LNCaP clone FGC (cell line): ENCODE data around the gene PRKCH.

Experiments used
- DNase-seq: peaks from one replicate; pipeline ENCODE4 v3.0.0-alpha.2; 2011; ENCODE audit warnings: low read depth
- H3K4me3 ChIP-seq: 2 replicates; pipeline ENCODE4 v1.5.1; 2011; ENCODE audit warnings: mild to moderate bottlenecking, low read depth, low read length, control low read depth
- TF ChIP-seq, protein P1 (sequence below): IDR thresholded peaks from 2 replicates; pipeline ENCODE4 v1.5.1; 2012; ENCODE audit warnings: mild to moderate bottlenecking; ENCODE audit not compliant: control insufficient read depth, insufficient read depth; ENCODE audit errors: extremely low read depth

The PRKCH gene

DNA sequence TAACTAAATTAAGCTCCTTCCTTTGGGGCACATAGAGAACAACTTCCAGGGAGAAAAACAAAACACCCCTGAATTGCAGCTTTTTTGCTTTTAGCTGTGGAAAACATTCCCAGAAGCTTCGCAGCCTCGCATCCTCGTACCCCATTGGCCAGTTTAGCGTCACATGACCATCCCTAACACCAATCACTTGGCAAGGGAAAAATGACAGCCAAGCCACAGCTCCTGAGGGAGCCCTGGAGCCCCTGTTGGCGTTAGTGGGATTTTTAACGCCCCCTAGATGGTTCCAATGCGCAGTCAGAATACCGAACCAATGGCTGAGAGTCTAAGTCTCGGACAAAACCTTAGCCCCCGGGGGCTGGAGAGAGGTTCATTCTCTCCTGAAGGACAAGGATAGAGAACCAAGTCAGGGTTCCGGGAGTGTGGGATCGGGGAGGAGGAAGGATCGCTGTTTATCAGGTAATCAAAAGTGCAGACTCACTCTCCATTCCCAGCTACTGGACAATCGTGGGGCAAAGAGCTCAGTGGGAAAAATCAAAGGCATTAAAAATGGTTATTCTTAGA is 238.3 kb downstream of the PRKCH start:
- TF ChIP-seq, protein P1, sequence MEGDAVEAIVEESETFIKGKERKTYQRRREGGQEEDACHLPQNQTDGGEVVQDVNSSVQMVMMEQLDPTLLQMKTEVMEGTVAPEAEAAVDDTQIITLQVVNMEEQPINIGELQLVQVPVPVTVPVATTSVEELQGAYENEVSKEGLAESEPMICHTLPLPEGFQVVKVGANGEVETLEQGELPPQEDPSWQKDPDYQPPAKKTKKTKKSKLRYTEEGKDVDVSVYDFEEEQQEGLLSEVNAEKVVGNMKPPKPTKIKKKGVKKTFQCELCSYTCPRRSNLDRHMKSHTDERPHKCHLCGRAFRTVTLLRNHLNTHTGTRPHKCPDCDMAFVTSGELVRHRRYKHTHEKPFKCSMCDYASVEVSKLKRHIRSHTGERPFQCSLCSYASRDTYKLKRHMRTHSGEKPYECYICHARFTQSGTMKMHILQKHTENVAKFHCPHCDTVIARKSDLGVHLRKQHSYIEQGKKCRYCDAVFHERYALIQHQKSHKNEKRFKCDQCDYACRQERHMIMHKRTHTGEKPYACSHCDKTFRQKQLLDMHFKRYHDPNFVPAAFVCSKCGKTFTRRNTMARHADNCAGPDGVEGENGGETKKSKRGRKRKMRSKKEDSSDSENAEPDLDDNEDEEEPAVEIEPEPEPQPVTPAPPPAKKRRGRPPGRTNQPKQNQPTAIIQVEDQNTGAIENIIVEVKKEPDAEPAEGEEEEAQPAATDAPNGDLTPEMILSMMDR, result no peak
- H3K4me3 ChIP-seq, result no peak overlapping the region
- DNase-seq, result no peak

DNA sequence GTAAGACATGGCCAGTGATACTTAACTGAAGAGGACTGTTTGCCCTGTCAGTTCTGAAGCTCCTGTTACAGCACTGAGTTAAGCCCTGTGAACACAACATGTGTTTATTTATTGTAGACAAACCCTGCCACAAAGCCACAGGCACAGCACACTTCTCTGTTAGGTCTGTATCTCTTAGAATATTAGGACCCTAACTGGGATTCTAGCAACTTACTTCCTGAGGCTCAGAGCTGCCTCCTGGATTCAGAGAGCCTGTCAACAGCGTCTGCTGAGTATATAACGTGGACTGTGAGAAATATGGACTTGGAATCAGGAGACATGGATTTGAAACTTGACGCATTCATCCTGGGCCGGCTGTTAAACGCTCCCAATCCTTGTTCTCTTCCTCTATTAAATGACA is 238.9 kb downstream of the PRKCH start:
- no peak overlapping the region for H3K4me3 ChIP-seq
- DNase-seq, result no peak
- TF ChIP-seq, protein P1, result no peak

DNA sequence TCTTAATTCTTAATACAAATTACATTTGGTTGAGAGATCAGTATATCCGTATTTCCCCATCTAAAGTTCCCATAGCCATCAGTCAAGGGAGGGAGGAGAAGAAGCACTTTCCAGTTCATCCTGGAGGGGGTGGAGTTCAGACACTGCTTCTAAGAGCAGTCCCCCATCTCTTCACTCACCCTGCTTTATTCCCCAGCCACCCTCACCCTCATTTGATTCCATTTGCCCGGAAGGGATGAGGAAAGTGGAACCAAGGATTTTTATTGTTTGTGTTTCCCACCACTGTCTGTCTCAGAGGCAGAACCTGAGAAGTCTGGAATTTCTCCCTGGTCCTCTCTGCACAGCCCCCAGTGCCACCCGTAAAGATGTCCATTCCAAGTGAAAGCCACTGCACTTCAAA is 239.7 kb downstream of the PRKCH start:
- no peak overlapping the region for H3K4me3 ChIP-seq
- TF ChIP-seq, protein P1, result no peak
- no peak for DNase-seq

DNA sequence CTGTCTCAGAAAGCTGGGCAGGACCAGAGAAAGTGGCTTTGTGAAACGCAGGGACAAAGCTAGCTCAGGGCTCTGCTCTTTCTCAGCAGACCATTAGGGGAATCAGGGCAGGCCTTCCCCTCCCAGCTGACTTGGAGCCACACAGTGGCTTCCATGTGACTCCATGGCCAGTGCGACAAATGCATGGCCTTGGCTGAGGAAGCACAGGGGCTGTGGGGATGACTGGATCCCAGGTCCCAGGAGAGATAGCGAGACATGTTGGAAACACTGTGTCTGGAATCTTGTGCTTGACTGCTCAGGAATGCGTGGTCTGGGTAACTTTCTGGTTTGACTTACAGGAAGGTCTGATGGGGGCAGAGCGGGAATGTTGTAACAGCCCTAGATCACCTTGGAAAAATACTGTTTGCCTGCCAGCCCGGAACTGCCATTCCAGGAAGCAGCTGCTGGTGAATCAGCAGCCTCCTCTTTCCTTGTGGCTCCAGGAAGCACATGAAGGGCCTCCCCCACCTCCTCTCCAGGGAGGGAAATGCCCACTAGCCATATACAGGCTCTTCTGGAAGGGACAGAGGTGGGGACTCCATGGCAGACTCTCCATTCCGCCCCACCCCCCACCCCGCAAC is 240.4 kb downstream of the PRKCH start:
- DNase-seq, result no peak
- TF ChIP-seq, protein P1, result no peak
- no peak overlapping the region for H3K4me3 ChIP-seq

DNA sequence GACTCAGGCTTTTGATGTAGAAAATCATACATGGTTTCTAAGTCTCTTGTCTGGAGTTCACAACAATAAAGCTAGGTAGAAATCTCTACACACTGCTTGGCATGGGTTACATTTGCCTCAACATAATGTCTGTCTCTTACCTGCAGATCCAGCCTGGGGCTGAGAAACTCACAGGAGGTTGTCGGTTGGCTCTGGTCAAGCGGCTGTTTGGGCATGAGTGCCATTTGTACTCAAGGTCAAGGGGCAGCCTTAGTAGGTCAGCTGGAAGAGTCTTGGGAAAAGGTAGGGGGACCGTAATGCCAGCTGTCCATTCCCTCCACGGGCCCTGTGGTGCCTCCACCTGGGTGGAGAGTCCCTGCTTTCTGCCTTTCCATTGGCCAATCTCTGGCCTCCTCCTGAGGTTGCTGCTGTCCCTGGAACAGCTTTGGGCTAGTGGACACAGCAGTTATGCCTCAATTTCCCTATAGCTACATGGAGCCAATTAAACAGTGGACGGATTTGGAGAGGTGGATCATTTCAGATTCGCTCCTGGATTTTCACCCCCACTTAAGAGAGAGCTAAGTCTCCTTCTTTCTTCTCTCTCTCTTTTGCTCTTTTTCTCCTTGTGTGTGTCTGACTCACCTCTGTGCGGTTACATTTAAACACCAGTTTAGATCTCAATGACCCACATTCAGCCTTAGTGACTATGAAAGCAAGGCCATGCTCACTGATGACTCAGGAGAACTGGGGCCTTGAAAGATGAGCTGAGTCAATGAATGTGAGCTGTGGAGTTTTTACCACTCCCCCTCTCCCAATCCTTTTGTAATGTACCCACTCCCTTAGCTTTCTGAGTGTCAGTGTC is 241.2 kb downstream of the PRKCH start:
- no peak overlapping the region for H3K4me3 ChIP-seq
- no peak for DNase-seq
- TF ChIP-seq, protein P1, result no peak

DNA sequence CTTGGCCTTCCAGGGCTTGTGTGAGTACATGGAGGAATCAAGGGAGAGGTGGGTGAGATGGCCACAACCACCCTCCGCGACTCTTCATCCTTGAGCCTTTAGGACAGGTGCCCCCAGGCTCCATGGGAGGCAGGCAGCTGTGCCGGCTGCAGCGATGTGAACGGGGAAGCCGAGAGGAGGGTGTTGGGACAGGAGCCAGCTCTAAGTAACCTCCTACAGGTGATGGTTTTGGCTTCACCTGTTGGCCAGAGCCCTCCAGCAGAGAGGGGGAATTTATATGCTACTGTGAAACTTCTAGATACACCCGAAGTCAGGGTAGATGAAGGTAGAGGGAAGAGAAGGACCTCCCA is 241.8 kb downstream of the PRKCH start:
- no peak overlapping the region for H3K4me3 ChIP-seq
- TF ChIP-seq, protein P1, result no peak
- no peak for DNase-seq
